Kidney epithelial cell (primary cell): ENCODE data around the gene ACVRL1. TPM values are rescaled to one million over a fixed set of nuclear protein-coding genes. Genes with fewer than 3 reads are reported as not detected.

ENCODE experiments used
- DNase-seq: peaks from one replicate; pipeline ENCODE4 v3.0.0-alpha.2; 2010; ENCODE audit warnings: low read depth
- H3K27me3 ChIP-seq: 2 replicates; pipeline ENCODE4 v1.6.0; 2011; ENCODE audit warnings: low read length; ENCODE audit not compliant: control insufficient read depth, insufficient read depth
- H3K36me3 ChIP-seq: 2 replicates; pipeline ENCODE4 v1.5.1; 2011; ENCODE audit warnings: low read length; ENCODE audit not compliant: control insufficient read depth, insufficient read depth
- H3K4me3 ChIP-seq: 2 replicates; pipeline ENCODE4 v1.5.1; 2011; ENCODE audit warnings: low read depth, mild to moderate bottlenecking, control low read depth, low read length
- total RNA-seq: library from RNA; depleted of rRNA; stranded (reverse); fragments of >200 nt; gene quantifications from 2 replicates; pipeline ENCODE4 v1.2.3, GENCODE V29; 2015
- TF ChIP-seq, protein P1 (sequence below): IDR thresholded peaks from 2 replicates; pipeline ENCODE4 v1.5.1; 2011; ENCODE audit warnings: mild to moderate bottlenecking, moderate library complexity, low read length, control low read depth, inconsistent platforms; ENCODE audit not compliant: insufficient read depth, poor library complexity, severe bottlenecking

The ACVRL1 gene
- total RNA-seq, 1 donor from 2014 or later = 9.7 TPM

DNA sequence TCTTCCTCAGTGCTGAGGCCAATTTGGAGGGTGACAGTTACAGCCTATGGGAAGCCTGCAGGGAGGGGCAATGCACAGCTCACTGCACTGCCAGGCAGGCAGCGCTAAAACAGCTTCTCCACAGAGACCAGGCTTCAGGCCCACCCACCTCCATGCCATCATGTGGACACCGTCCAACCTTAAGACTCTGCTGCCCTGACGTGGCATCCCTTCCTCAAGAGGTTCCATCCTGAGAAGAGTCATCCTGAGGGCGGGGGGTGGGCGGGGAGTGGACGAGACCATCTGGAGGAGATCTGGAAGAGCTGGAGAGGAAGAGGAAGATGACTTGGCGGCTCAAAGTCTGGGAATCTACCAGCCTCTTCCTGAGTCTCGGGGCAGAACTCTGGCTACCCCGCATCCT is 8.4 kb upstream of the ACVRL1 start:
- Histone ChIP-seq H3K36me3 (no peaks in the 10 kb centered on the region), H3K27me3 (no peaks in the 10 kb centered on the region), H3K4me3 (no peak overlapping the region)
- DNase-seq = no peak
- TF ChIP-seq, protein P1, sequence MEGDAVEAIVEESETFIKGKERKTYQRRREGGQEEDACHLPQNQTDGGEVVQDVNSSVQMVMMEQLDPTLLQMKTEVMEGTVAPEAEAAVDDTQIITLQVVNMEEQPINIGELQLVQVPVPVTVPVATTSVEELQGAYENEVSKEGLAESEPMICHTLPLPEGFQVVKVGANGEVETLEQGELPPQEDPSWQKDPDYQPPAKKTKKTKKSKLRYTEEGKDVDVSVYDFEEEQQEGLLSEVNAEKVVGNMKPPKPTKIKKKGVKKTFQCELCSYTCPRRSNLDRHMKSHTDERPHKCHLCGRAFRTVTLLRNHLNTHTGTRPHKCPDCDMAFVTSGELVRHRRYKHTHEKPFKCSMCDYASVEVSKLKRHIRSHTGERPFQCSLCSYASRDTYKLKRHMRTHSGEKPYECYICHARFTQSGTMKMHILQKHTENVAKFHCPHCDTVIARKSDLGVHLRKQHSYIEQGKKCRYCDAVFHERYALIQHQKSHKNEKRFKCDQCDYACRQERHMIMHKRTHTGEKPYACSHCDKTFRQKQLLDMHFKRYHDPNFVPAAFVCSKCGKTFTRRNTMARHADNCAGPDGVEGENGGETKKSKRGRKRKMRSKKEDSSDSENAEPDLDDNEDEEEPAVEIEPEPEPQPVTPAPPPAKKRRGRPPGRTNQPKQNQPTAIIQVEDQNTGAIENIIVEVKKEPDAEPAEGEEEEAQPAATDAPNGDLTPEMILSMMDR = no peak

DNA sequence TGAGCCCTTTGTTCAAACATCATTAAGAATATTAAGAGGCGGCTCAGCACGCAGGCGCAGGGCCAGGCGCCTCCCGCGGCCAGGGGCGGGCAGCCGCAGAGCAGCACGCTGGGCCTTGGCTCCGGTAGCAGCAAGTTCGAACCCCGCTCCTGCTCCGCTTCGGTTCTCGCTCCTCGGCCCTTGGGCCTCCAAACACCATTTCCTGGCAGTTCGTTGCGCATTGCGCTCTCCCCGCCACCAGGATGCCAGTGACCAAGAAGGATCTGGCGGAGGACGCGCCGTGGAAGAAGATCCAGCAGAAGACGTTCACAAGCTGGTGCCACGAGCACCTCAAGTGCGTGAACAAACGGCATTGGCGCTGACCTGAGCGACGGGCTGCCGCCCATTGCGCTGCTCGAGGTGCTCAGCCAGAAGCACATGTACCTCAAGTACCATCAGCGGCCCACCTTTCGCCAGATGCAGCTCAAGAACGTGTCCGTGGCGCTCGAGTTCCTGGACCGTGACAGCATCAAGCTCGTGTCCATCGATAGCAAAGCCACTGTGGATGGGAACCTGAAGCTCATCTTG is 6.9 kb upstream of the ACVRL1 start:
- Histone ChIP-seq H3K27me3 (no peaks in the 10 kb centered on the region), H3K4me3 (no peak overlapping the region), H3K36me3 (no peaks in the 10 kb centered on the region)
- TF ChIP-seq, protein P1 = no peak
- DNase-seq = no peak

DNA sequence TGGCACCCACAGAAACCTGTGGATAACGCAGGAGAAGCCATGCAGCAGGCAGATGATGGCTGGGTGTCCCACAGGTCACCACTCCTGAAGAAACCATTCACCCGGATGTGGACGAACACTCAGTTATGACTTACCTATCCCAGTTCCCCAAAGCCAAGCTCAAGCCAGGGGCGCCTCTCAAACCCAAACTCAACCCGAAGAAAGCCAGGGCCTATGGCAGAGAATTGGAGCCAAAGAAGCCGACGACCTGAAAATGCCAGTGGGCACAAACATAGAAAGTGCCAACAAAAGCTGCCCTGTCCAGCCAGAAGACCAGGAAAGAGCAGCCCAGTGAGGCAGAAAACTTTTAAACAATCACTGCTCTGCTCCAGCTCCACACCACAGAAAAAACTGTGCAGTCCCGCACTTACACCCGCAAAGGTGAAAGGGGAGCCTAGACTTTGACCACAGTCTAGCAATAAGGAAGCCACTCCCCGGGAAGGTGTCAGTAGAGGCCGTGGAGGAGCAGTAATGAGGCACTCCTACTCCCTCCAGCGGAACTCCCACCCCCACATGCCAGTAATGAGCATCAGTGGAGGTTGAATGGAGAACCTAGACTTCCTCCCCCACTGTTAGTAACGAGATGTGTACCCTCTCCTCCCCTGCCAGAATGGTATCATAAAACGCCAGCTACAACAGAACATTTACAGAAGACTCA is 6.0 kb upstream of the ACVRL1 start:
- no peak for DNase-seq
- Histone ChIP-seq H3K36me3 (no peaks in the 10 kb centered on the region), H3K4me3 (no peak overlapping the region), H3K27me3 (no peaks in the 10 kb centered on the region)
- TF ChIP-seq, protein P1 = peak; percentile 12

DNA sequence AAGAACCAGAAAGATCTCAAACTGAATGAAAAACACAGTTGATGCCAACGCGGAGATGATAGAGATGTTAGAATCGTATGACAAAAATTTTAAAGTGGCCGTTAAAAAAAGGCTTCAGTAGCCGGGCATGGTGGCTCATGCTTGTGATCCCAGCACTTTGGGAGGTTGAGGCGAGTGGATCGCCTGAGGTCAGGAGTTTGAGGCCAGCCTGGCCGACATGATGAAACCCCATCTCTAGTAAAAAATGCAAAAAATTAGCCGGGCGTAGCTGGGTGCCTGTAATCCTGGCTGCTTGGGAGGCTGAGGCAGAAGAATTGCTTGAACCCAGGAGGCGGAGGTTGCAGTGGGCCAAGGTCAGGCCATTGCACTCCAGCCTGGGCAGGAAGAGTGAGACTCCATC is 5.4 kb upstream of the ACVRL1 start:
- Histone ChIP-seq H3K27me3 (no peaks in the 10 kb centered on the region), H3K36me3 (no peaks in the 10 kb centered on the region), H3K4me3 (no peak overlapping the region)
- no peak for DNase-seq
- TF ChIP-seq, protein P1 = no peak

DNA sequence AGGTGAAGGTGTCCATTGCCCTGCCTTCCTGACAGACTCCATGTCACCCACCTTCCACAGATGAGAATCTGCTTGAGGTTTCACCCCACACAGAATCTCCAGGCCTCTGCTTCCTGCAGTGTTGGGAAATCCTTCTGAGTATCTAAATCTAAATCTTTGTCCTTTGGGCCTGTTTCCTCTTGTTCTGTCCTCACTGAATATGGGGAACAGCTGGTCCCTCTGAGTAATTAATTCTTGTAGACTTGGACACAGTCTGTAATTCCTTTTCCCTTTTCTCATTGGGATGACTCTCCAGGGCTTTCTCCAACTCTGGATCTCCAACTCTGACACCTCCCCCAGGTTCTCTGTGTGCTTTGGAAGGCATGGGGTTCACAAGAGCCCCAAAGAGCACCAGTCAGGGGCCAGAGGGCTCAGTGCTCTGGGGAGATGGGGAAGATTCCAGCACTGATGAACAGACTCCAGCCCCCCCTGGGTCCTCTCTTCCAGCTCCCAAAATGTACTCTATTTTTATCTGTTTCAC is 2.3 kb upstream of the ACVRL1 start:
- H3K27me3 ChIP-seq = peaks cover 6% of the 10 kb centered on the region
- no peaks in the 10 kb centered on the region for H3K36me3 ChIP-seq
- TF ChIP-seq, protein P1 = no peak
- DNase-seq = no peak
- H3K4me3 ChIP-seq = no peak overlapping the region
